B cell (primary cell): ENCODE results near the gene AMELX. TPM values are rescaled to one million over a fixed set of nuclear protein-coding genes. Genes with fewer than 3 reads are reported as not detected.

Experiments
- ATAC-seq: fragments of 200-7000 bp; cut with Tn5 transposase; one replicate; pipeline ENCODE4 v1.10.0; 2021; ENCODE audit warnings: low read depth, mild to moderate bottlenecking, moderate number of reproducible peaks, moderate library complexity
- CTCF ChIA-PET: fragments of 350-600 bp; sonication (Branson Sonifier 250); formaldehyde crosslinking; loops from one replicate; lab custom pipeline; 2021; ENCODE audit warnings: antibody characterized with exemption, inconsistent platforms; lab: Charles Lee
- POLR2A ChIA-PET: fragments of 350-600 bp; sonication (Branson Sonifier 250); formaldehyde crosslinking; loops from one replicate; lab custom pipeline; 2021; ENCODE audit warnings: antibody characterized with exemption; lab: Charles Lee
- DNase-seq: peaks from one replicate; pipeline ENCODE4 v3.0.0; 2013
- H2AFZ ChIP-seq: 2 replicates; pipeline ENCODE4 v1.6.1; 2012; ENCODE audit warnings: mild to moderate bottlenecking, low read depth, low read length; ENCODE audit not compliant: insufficient read depth, poor library complexity, severe bottlenecking
- H3K27ac ChIP-seq, 2 donors: 1 replicate in 1 of 2; 2 replicates in 1 of 2; pipeline ENCODE4 v1.5.1; 2012 to 2013; ENCODE audit warnings: low read length in 2 of 2, mild to moderate bottlenecking in 2 of 2, moderate library complexity in 1 of 2
- H3K27me3 ChIP-seq, 4 experiments: fragments of 200-600 bp in 1 of 4; sonication (generic) in 1 of 4; replicated peaks in 1 of 4; 1 replicate in 2 of 4; 2 replicates in 2 of 4; pipeline versions ENCODE4 v1.6.1 to v1.7.0; 2013 to 2016; ENCODE audit warnings: low read length in 3 of 4, mild to moderate bottlenecking in 2 of 4, mixed read lengths in 1 of 4, moderate library complexity in 1 of 4; ENCODE audit not compliant: insufficient read depth in 4 of 4, control insufficient read depth in 3 of 4; ENCODE audit errors: control extremely low read depth in 1 of 4
- H3K36me3 ChIP-seq, 2 experiments: replicated peaks in 1 of 2; 1 replicate in 1 of 2; 2 replicates in 1 of 2; pipeline versions ENCODE4 v1.6.1 to v1.7.1; 2013; ENCODE audit warnings: low read length in 1 of 2; ENCODE audit not compliant: insufficient read depth in 2 of 2, control insufficient read depth in 1 of 2; ENCODE audit errors: control extremely low read depth in 1 of 2, extremely low read depth in 1 of 2
- H3K4me1 ChIP-seq, 2 donors: fragments of 200-600 bp in 1 of 2; sonication (generic) in 1 of 2; 1 replicate in 1 of 2; 2 replicates in 1 of 2; pipeline versions ENCODE4 v1.5.1 to v1.6.1; 2013 to 2017; ENCODE audit warnings: low read length in 2 of 2; ENCODE audit not compliant: control insufficient read depth in 2 of 2, insufficient read depth in 2 of 2
- H3K4me2 ChIP-seq: replicated peaks from 2 replicates; pipeline ENCODE3; 2012; ENCODE audit warnings: mild to moderate bottlenecking, low read depth, low read length; ENCODE audit not compliant: poor library complexity, severe bottlenecking
- H3K4me3 ChIP-seq, 5 experiments: fragments of 200-600 bp in 1 of 5; sonication (generic) in 1 of 5; 1 replicate in 3 of 5; 2 replicates in 2 of 5; pipeline versions ENCODE4 v1.5.1 to v1.7.0; 2011 to 2016; ENCODE audit warnings: low read length in 4 of 5, mild to moderate bottlenecking in 4 of 5, low read depth in 2 of 5, control low read depth in 1 of 5, moderate library complexity in 1 of 5; ENCODE audit not compliant: insufficient read depth in 1 of 5; ENCODE audit errors: control extremely low read depth in 1 of 5, extremely low read depth in 1 of 5
- H3K79me2 ChIP-seq: fragments of 200-600 bp; sonication (generic); one replicate; pipeline ENCODE4 v1.6.0; 2016; ENCODE audit warnings: low read length; ENCODE audit not compliant: control insufficient read depth, insufficient read depth
- H3K9ac ChIP-seq: fragments of 200-600 bp; sonication (generic); 2 replicates; pipeline ENCODE4 v1.6.1; 2017; ENCODE audit warnings: mild to moderate bottlenecking, low read length, moderate library complexity
- H3K9me3 ChIP-seq, 3 donors: one replicate each; pipeline versions ENCODE4 v1.6.1 to v1.7.1; 2013; ENCODE audit warnings: low read length in 2 of 3; ENCODE audit not compliant: control insufficient read depth in 2 of 3, insufficient read depth in 1 of 3; ENCODE audit errors: control extremely low read depth in 1 of 3
- H4K20me1 ChIP-seq: 2 replicates; pipeline ENCODE4 v1.6.0; 2012; ENCODE audit warnings: mild to moderate bottlenecking, low read length; ENCODE audit not compliant: insufficient read depth, control insufficient read depth, poor library complexity, severe bottlenecking
- H3K27ac Mint-ChIP-seq: one replicate; pipeline ENCODE4 v1.8.0; 2021; ENCODE audit warnings: mixed read lengths
- H3K27me3 Mint-ChIP-seq: one replicate; pipeline ENCODE4 v1.8.0; 2021; ENCODE audit warnings: mixed read lengths
- H3K4me1 Mint-ChIP-seq: one replicate; pipeline ENCODE4 v1.8.0; 2021; ENCODE audit warnings: mixed read lengths
- H3K4me3 Mint-ChIP-seq: one replicate; pipeline ENCODE4 v1.8.0; 2021; ENCODE audit warnings: mixed read lengths
- H3K9me3 Mint-ChIP-seq: one replicate; pipeline ENCODE4 v1.8.0; 2022; ENCODE audit warnings: mixed read lengths; ENCODE audit not compliant: insufficient read depth
- CTCF ChIP-seq: fragments of 200-600 bp; IDR thresholded peaks from one replicate; pipeline ENCODE4 v1.8.0; 2022; ENCODE audit warnings: antibody characterized with exemption, mild to moderate bottlenecking
- EZH2 ChIP-seq: IDR thresholded peaks from 2 replicates; pipeline ENCODE4 v1.6.1; 2012; ENCODE audit warnings: borderline replicate concordance, low read depth, mild to moderate bottlenecking, moderate library complexity, low read length; ENCODE audit not compliant: insufficient read depth, poor library complexity, severe bottlenecking
- WGBS: methylation state at CpG from one replicate; pipeline ENCODE4 v1.1.5; 2013; ENCODE audit warnings: missing lambda C conversion rate; ENCODE audit not compliant: insufficient coverage; 5-methylcytosine and 5-hydroxymethylcytosine counted together
- intact Hi-C: fragments of 100-400 bp; cut with micrococcal nuclease; formaldehyde crosslinking; loops from one replicate; pipeline ENCODE4 v1.10.0; 2022
- polyA plus RNA-seq: library from polyadenylated mRNA; depleted of rRNA; stranded (reverse); fragments of >200 nt; gene quantifications from 2 replicates; pipeline ENCODE4 v1.2.3, GENCODE V29; 2012
- total RNA-seq, 2 donors: library from RNA; stranded (reverse); fragments of 120-200 nt in 1 of 2; gene quantifications; 1 replicate in 1 of 2; 2 replicates in 1 of 2; pipeline versions ENCODE4 v1.2.3 to v1.2.4, GENCODE V29; 2013 to 2022

AMELX gene
- total and polyA plus RNA-seq, 2 donors (not counting 1 experiment from before 2014, with no cell fraction given) = not detected

GRCh38 chrX:11265352-11265751, 27.9 kb upstream of the AMELX start:
- Histone ChIP-seq H3K36me3 (no peaks in the 10 kb centered on the region), H3K9me3 (no peaks in the 10 kb centered on the region), H2AFZ (no peak overlapping the region), H3K4me1 (no peaks in the 10 kb centered on the region), H3K4me3 (no peak overlapping the region), H3K4me2 (no peak overlapping the region), H3K27me3 (peaks cover 0 to 2% (median 0%) of the 10 kb centered on the region in 4 experiments), H3K9ac (no peak overlapping the region), H4K20me1 (no peaks in the 10 kb centered on the region), H3K27ac (no peak overlapping the region), H3K79me2 (no peaks in the 10 kb centered on the region)
- POLR2A ChIA-PET = no interaction called here
- 33% methylated on average over 1 of the region's 3 CpGs for WGBS
- no peak overlapping the region for H3K27ac Mint-ChIP-seq
- no peaks in the 10 kb centered on the region for H3K9me3 Mint-ChIP-seq
- CTCF ChIA-PET = no interaction called here
- intact Hi-C loops = no loop called here
- no peak overlapping the region for H3K4me3 Mint-ChIP-seq
- TF ChIP-seq EZH2 (no peak), CTCF (no peak)
- H3K4me1 Mint-ChIP-seq = no peaks in the 10 kb centered on the region
- H3K27me3 Mint-ChIP-seq = peaks cover 3% of the 10 kb centered on the region
- ATAC-seq (no peak), DNase-seq (no peak)

DNA sequence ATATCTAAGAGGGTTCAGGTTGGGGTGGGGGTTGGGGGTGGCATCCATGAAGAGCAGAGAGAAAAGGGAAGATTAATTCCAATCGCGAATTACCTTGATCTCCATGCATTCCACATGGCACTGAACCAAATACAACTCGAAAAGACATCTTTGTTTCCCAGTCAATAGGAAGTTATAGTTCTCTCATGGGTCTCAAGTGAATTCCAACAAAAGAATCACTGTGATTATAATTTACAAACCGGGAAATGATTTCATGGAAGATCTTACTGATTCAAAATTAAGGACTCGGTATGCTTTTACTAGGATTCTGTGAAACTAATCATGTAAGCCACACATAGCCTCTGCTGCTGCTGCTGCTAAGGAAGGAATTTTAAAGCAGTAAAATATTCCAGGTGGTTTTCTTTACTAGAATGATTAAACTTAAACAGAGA, 26.6 kb upstream of the AMELX start:
- intact Hi-C loops = no loop called here
- Histone ChIP-seq H3K36me3 (no peaks in the 10 kb centered on the region), H3K4me2 (no peak overlapping the region), H4K20me1 (no peaks in the 10 kb centered on the region), H3K27ac (no peak overlapping the region), H3K27me3 (no peaks in the 10 kb centered on the region), H3K9ac (no peak overlapping the region), H3K4me1 (no peaks in the 10 kb centered on the region), H3K4me3 (no peak overlapping the region), H3K9me3 (no peaks in the 10 kb centered on the region), H3K79me2 (no peaks in the 10 kb centered on the region), H2AFZ (no peak overlapping the region)
- H3K27ac Mint-ChIP-seq = no peak overlapping the region
- POLR2A ChIA-PET = no interaction called here
- CTCF ChIA-PET = no interaction called here
- H3K4me3 Mint-ChIP-seq = no peak overlapping the region
- peaks cover 3% of the 10 kb centered on the region for H3K27me3 Mint-ChIP-seq
- H3K9me3 Mint-ChIP-seq = no peaks in the 10 kb centered on the region
- TF ChIP-seq EZH2 = no peak
- no peak for TF ChIP-seq CTCF
- DNase-seq = no peak
- ATAC-seq = no peak
- no CpG with 5 or more reads among the region's 5 CpGs for WGBS
- no peaks in the 10 kb centered on the region for H3K4me1 Mint-ChIP-seq
